GM19455 (cell line): ENCODE measurements around the gene ABHD17B.

Source experiments
- ATAC-seq: cut with Tn5 transposase; IDR thresholded peaks from one replicate; pipeline ENCODE4 v1.9.1; 2021; ENCODE audit not compliant: unreplicated experiment

The ABHD17B gene

GRCh38 chr9:71879644-71880174 is 31.3 kb downstream of the ABHD17B start:
- ATAC-seq = no peak

GRCh38 chr9:71878327-71879274 is 32.4 kb downstream of the ABHD17B start:
- no peak for ATAC-seq

- no peak for ATAC-seq
These were observed 34.2 kb downstream of the ABHD17B start for GRCh38 chr9:71876829-71877228.

- ATAC-seq = no peak
These were observed 34.9 kb downstream of the ABHD17B start for GRCh38 chr9:71876106-71876505.

- no peak for ATAC-seq
These were observed 35.6 kb downstream of the ABHD17B start for GRCh38 chr9:71875345-71875744.

- ATAC-seq = no peak
These were observed 47.4 kb downstream of the ABHD17B start for GRCh38 chr9:71863631-71864030.

- ATAC-seq = no peak
These were observed 49.4 kb downstream of the ABHD17B start for GRCh38 chr9:71861618-71862017.

GRCh38 chr9:71859939-71860338 is 51.1 kb downstream of the ABHD17B start:
- no peak for ATAC-seq

GRCh38 chr9:71858812-71859211 is 52.2 kb downstream of the ABHD17B start:
- peak; percentile 61 for ATAC-seq

- ATAC-seq = no peak
These were observed 52.7 kb downstream of the ABHD17B start for GRCh38 chr9:71858102-71858798.

GRCh38 chr9:71857159-71857558 is 53.8 kb downstream of the ABHD17B start:
- ATAC-seq = no peak

GRCh38 chr9:71854811-71855210 is 56.2 kb downstream of the ABHD17B start:
- no peak for ATAC-seq

GRCh38 chr9:71853084-71853483 is 57.9 kb downstream of the ABHD17B start:
- no peak for ATAC-seq

- ATAC-seq = no peak
These were observed 60.0 kb downstream of the ABHD17B start for GRCh38 chr9:71850996-71851395.

- ATAC-seq = no peak
These were observed 63.1 kb downstream of the ABHD17B start for GRCh38 chr9:71847892-71848291.

GRCh38 chr9:71844808-71845207 is 66.2 kb downstream of the ABHD17B start:
- ATAC-seq = no peak

- no peak for ATAC-seq
These were observed 71.3 kb downstream of the ABHD17B start for GRCh38 chr9:71839668-71840067.

GRCh38 chr9:71835596-71835995 is 75.4 kb downstream of the ABHD17B start:
- no peak for ATAC-seq

- ATAC-seq = no peak
These were observed 80.1 kb downstream of the ABHD17B start for GRCh38 chr9:71830929-71831328.

- no peak for ATAC-seq
These were observed 80.8 kb downstream of the ABHD17B start for GRCh38 chr9:71830153-71830552.

- ATAC-seq = no peak
These were observed 84.7 kb downstream of the ABHD17B start for GRCh38 chr9:71826279-71826678.

GRCh38 chr9:71824257-71824656 is 86.7 kb downstream of the ABHD17B start:
- no peak for ATAC-seq
